ENCODE data around the gene SWSAP1.
"Not testable (repeated sequence)": the region's sequence is repeated elsewhere in the genome, so short reads cannot be mapped to it uniquely, and the experiment has no call there.

SWSAP1 gene

DNA sequence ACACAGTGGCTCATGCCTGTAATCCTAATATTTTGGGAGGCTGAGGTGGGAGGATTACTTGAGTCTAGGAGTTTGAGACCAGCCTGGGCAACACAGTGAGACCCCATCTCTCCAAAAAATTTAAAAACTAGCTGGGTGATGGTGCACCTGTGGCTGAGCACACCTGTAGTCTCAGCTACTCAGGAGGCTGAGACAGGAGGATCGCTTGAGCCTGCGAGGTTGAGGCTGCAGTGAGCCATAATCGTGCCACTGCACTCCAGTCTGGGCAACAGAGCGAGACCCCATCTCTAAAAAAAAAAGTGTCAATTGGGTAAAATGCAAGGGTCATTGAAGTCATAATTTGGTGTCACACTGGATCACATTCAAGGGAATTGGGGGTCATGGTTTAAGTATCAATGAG, 20.4 kb upstream of the SWSAP1 start:
- in situ Hi-C loops (cut with MboI; ENCODE audit: low sequenced_read_pairs), result not testable (repeated sequence)

DNA sequence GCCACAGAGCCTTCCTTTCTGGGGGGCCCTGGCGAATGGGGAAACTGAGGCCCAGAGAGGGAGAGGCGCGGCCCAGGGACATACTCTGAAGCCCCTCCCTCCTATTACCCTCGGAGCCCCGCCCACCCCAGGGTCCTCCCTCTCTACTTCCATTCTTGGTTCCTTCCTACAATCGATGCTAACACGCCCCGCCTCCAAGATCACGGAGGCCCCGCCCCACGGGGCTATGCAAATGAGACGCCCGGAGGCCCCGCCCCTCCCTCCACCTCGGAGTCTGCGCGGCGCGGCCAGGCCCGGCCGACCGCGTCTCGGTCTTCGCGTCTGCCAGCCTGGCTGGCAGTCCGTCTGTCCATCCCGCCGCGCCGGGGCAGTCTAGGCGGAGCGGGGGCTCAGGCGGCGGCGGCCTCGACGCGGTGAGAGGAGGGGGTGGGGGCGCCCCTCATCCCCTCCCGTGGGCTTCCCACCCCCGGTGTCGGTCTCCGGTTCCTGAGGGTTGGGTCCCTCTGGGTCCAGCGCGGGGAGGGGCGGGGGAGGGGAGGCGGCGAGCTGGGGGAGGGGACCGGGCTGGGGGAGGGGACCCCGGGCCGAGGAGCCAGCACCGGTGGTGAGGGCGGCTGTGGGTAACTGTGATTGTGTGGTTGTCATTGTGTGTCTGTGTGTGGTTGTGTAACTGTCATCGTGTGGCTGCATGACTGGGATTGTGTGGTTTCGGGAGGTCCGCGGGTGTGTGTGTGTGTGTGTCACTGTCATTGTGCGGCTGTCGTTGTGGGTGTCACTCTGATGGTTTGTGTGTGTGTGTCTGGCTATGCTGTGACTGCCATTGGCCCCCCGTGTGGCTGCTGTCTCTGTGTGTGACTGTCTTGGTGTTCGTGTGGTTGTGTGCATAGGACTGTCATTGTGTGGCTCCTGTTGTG, 19.0 kb upstream of the SWSAP1 start, which contains the start of gene PLPPR2:
TSS of gene PLPPR2 (plus strand) at position 273 of the 914 bp plus-strand sequence. CDS start 2,242 bp downstream, outside the sequence.
- in situ Hi-C loops (cut with MboI; ENCODE audit: low sequenced_read_pairs), result no loop called here

DNA sequence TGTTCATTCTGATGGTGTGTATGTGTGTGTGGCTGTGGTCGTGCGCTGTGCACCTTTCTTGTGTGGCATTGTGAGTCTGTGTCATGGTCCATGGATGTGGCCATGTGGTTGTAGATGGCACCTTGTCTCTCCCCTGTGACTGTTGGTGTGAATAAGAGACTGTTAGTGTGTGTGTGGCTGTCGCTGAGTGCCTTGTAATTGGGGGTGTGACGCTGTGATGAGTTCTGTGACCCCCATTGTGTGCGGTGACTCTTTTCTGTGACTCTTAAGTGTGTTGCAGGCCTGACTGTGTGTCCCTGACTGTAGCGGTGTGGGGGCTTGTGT, 18.4 kb upstream of the SWSAP1 start:
- in situ Hi-C loops (cut with MboI; ENCODE audit: low sequenced_read_pairs), result no loop called here

DNA sequence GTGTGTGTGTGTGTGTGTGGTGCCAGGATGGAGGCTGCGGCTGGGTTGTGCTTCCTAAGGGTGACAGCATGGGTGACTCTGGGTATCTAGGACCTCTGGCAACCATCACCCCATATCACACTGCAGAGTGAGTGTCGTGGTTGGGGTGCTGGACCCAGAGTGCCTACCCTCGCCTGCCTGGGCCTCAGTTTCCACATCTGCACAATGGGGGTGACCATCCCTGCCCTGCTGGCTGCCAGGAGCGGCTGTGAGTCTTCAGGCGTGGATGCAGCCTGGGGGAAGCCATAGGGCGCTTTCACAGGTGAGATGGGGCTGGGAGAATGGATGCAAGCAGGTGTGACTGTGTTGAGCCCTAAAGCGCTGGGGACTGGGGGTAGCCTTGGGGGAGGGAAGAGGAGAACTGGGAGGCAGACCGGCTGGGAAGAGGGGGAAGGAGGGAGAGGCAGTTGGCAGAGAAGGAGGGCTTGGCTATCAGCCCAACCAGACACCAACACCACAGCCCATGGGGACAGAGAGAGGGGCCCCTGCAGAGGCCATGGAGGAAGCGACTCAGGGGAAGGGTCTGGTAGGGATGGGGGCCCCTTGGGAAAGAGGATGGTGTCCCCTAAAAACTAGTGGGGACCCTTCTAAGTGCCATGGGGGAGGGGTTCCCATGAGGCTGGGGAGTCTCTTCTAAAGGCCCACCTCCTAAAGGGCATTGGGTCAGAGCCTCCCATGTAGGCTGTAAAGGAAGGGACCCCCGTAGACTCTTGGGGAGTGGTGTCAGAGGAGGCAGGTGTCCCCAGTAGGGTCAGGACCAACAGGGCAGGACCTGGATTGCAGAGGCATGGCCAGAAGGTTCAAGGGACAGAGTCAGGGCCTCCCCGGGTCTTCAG, 17.6 kb upstream of the SWSAP1 start:
- in situ Hi-C loops (cut with MboI; ENCODE audit: low sequenced_read_pairs), result no loop called here

DNA sequence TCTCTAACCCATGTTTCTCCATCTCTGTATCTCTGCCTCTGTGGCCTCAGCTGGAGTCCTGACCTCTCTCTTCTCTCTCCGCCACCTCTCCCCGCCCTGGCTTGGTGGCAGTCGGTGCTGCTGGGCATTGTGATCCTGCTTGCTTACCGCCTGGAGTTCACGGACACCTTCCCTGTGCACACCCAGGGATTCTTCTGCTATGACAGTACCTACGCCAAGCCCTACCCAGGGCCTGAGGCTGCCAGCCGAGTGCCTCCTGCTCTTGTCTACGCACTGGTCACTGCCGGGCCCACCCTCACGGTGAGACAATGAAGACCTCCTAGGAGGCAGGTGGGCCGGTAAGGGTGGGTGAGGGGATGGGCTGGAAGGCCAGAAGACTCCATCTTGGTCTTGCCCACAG, 15.0 kb upstream of the SWSAP1 start:
- in situ Hi-C loops (cut with MboI; ENCODE audit: low sequenced_read_pairs), result no loop called here

DNA sequence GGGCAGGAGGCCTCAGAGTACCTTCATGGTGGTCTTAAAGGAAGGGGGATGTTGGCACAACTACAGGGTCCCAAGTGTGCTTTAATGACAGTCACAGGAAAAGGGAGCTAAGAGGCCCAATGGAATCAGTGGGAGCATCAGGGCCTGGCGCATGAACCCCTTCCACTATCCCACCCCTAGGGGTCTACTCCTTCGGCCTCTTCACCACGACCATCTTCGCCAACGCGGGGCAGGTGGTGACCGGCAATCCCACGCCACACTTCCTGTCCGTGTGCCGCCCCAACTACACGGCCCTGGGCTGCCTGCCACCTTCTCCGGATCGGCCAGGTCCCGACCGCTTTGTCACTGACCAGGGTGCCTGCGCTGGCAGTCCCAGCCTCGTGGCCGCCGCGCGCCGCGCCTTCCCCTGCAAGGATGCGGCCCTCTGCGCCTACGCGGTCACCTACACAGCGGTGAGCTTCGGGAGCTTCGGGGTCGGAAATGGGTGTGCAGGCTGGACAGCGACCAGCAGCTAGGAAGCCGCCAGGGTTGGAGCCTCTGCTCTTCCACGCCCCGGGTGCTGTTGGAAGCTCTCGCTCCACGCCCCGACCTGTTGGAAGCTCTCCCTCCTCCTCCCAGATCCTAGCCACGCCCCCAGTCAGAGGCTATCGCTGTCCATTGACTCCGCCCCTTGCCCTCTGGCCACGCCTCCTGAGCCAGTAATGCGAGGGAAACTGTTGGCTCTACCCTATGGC, 13.3 kb upstream of the SWSAP1 start:
- in situ Hi-C loops (cut with MboI; ENCODE audit: low sequenced_read_pairs), result no loop called here

DNA sequence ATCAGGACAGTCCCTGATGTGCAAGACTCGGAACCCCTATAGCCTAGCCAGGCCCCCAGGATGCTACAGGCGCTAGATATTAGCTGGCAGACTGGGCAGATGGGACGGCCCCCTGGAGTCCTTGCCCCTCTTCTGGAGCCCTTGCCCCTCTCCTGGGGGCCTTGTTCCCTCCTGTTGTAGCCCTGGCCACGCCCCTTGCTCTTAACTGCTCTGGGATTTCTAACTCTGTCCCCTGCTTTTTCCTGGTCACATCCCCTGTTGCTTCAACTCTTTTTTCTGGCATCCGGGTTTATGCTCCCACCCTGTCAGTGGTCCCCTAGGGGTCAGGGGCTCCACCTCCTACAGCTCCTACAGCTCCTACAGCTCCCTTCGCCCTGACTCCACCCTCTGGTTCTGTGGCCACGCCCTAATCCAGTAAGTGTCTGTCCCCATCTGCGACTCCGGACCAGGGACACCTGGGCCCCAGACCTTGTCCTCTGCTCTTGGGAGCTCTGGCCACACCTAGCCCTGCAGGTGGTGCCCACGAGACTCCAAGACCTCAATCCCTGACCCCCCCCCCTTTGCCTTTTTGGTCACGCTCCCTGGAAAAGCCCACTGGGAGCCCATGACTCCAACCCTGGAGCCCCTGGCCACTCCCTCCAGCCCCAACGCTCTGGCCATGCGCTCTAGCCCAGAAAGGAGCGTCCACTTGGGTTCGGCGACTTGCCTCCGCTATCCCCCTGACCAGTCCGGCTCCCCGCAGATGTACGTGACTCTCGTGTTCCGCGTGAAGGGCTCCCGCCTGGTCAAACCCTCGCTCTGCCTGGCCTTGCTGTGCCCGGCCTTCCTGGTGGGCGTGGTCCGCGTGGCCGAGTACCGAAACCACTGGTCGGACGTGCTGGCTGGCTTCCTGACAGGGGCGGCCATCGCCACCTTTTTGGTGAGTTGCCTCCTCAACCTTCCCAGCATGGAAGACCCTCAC, 12.4 kb upstream of the SWSAP1 start:
- in situ Hi-C loops (cut with MboI; ENCODE audit: low sequenced_read_pairs), result no loop called here

DNA sequence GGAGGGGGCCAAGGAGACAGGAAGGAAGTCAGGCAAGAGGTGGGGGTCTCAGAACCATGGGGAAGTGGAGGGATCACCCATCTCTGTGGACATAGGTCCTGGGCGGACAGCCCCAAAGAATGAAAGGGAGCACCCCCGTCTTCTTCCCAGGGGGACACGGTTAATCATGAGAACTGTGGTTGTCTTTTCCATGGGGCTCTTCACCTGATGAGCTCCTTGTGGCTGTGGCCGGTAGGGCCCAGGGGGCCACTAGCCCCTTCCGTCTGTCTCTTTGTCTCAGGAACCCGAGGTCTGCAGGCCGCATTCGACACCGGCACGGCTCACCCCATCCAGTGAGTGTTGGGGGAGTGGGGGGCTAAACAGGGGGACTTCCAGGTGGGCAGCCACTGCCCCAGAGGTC, 10.6 kb upstream of the SWSAP1 start:
- in situ Hi-C loops (cut with MboI; ENCODE audit: low sequenced_read_pairs), result no loop called here

DNA sequence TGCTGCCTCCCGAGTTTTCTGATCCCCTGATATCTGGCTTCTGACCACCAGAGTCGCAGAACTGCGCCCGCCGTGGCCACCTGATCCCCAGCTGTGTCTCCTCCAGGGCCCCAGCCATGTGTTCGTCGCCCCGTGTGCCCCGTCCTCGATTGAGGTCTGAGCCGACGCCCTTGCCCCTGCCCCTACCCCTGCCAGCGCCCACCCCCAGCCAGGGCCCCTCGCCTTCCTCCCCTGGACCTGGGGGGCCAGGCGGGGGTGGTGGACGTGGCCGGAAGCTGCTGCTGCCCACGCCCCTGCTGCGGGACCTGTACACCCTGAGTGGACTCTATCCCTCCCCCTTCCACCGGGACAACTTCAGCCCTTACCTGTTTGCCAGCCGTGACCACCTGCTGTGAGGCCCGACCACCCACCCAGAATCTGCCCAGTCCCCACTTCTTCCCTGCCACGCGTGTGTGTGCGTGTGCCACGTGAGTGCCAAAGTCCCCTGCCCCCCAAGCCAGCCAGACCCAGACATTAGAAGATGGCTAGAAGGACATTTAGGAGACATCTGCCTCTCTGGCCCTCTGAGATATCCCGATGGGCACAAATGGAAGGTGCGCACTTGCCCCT, 10.1 kb upstream of the SWSAP1 start:
- in situ Hi-C loops (cut with MboI; ENCODE audit: low sequenced_read_pairs), result no loop called here

DNA sequence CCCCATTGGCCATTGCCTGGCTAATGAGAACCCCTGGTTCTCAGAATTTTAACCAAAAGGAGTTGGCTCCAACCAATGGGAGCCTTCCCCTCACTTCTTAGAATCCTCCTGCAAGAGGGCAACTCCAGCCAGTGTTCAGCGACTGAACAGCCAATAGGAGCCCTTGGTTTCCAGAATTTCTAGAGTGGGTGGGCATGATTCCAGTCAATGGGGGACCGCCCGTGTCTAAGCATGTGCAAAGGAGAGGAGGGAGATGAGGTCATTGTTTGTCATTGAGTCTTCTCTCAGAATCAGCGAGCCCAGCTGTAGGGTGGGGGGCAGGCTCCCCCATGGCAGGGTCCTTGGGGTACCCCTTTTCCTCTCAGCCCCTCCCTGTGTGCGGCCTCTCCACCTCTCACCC, 9.5 kb upstream of the SWSAP1 start:
- in situ Hi-C loops (cut with MboI; ENCODE audit: low sequenced_read_pairs), result no loop called here

DNA sequence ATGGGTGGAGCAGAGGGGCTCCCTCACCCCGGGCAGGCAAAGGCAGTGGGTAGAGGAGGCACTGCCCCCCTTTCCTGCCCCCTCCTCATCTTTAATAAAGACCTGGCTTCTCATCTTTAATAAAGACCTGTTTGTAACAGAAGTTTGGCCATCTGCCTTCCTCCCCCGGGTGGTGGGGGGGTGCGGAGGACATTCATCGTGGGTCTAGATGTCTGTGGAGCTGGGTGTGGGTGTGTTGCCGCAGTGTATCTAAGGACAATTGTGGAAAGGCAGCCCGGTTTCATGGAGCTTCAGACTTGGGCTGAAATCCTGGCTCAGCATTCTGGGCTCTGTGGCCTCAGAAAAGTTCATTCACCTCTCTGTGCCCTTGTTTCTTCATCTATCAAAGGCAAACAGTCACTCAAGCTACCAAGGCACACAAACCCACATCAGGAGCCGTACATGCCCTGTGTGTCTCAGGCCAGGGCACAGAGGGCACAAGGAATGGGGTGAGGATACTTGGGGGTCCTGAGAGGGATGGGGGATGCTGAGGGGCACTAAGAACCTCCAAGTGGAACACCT, 8.8 kb upstream of the SWSAP1 start:
- in situ Hi-C loops (cut with MboI; ENCODE audit: low sequenced_read_pairs), result no loop called here

DNA sequence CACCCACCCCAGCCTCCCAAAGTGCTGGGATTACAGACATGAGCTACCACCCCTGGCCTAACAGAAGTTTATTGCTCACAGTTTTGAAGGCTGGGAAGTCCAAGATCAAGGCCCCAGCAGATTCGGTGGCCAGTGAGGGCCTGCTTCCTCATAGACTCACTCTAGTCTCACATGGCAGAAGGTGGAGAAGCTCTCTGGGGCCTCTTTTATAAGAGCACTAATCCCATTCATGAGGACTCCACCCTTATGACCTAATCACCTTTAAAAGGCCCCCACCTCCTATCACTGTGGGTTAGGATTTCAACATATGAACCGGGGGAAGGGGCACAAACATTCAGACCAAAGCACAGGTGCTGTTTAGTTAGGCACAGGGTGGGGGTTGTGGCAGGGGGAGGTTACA, 6.9 kb upstream of the SWSAP1 start:
- in situ Hi-C loops (cut with MboI; ENCODE audit: low sequenced_read_pairs), result no loop called here

DNA sequence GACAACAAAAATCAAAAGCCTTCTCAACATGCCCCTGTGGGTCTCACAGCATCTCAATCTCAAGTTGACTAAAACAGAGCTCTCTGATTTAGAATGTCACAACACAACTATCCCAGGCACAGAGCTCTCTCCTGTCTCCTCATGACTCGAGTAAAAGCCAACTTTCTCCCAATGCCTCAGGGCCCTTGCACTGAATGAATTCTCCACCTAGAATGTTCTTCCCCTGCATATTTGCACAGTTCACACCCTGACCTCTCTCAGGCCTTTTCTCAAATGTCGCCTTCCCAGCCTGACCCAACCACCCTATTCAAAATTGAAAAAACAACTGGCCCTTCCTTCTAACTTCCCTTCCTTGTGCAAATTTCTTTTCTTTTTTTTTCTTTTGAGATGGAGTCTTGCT, 3.7 kb upstream of the SWSAP1 start:
- in situ Hi-C loops (cut with MboI; ENCODE audit: low sequenced_read_pairs), result no loop called here

DNA sequence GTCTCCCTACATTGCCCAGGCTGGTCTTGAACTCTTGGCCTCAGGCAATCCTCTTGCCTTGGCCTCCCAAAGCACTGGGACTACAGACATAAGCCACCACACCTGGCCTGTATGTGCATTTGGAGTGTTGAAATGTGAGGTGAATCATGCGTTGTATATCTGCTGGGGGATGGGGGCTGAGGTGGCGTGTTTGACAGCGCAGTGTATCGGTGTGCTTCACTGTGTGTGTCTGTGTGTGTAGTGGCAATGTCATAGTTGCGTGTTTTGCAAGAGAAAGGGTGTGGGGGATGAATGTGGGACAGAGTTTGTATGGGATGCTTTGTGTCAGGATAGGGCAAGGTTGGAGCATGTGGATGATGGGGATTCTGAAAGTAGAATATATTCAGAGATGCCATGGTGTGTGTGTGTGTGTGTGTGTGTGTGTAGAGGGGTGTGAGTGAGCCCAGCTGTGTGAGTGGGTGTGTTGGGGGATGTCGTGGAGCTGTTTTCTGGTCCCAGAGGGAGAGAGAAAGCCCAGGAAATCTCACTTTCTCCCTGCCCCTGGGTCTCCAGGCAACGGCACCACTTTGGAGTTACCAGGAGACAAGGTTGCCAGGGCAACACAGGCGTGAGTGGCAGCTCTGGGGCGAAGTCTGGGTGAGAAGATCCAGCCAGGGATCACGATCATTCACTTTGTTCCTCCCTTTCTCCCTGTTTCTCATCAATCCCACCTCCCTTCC, 1.1 kb upstream of the SWSAP1 start:
- in situ Hi-C loops (cut with MboI; ENCODE audit: low sequenced_read_pairs), result no loop called here

DNA sequence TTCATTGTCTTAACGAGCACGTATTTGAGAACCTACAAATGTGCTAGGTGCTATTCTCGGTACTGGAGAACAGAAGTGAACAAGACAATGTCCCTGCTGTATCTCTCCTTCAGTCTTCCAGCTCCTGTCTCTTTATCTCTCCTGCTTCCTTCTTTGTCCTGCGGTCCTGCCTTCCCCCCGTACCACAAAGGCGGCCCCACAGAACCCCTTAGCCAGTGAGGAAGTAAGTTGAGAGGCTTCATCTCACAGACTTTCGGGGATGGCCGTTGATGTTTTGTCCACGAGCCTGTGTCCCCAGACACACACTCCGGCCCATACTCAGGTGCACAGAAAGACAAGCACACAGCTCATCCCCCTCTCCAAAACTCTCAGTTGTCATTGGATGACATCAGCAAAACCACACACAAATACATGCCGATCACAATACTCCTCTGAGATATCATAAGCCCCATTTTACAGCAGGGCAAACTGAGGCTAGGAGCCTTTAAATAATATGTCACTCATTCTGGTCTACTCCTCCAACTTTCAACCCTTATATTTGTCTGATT, 507 bp upstream of the SWSAP1 start:
- in situ Hi-C loops (cut with MboI; ENCODE audit: low sequenced_read_pairs), result no loop called here

DNA sequence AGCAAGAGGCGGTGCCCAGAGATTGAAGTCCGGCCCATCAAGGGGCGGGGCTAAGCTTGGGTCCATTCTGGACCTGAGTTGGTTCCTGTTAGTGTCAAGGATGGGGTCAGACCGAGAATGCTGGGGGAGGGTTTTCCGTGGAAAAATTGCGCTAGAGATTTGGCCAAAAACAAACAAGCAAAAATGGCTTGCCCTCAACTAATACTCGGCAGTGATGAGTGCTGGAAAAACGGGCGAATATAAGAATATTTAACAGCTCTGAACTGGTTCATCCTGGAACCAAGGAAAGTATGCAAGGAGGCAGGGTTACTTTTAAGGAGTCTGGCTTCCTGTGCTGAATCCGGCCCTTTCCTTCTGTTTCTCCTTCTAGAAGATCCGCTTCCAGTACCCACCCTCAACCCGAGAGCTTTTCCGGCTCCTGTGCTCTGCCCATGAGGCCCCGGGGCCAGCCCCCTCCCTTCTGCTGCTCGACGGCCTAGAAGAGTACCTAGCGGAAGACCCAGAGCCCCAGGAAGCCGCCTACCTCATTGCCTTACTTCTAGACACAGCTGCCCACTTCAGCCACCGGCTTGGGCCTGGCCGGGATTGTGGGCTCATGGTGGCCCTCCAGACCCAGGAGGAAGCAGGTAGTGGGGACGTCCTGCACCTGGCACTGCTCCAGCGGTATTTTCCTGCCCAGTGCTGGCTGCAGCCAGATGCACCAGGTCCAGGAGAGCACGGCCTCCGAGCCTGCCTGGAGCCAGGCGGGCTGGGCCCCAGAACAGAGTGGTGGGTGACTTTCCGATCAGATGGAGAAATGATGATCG, 880 bp downstream of the SWSAP1 start:
- in situ Hi-C loops (cut with MboI; ENCODE audit: low sequenced_read_pairs), result no loop called here

DNA sequence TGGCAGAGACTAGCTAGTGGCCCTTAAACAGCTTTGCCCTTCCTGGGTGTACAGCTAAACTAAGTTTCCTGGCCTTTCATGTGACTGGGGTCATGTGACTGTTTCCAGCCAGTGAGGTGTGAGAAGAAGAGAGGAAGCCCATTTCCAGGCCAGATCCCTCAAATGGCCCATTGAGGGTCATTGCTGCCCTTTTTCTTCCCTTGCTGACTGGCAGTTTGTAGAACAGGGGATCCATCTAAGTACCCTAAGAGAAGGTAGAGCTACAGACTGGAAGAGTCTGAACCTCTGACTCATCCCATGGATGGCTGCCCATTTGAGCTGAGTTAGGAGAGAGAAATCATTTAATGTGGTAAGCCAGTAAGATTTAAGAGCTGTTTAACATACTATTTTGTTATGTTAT, 2.8 kb downstream of the SWSAP1 start:
- in situ Hi-C loops (cut with MboI; ENCODE audit: low sequenced_read_pairs), result no loop called here

DNA sequence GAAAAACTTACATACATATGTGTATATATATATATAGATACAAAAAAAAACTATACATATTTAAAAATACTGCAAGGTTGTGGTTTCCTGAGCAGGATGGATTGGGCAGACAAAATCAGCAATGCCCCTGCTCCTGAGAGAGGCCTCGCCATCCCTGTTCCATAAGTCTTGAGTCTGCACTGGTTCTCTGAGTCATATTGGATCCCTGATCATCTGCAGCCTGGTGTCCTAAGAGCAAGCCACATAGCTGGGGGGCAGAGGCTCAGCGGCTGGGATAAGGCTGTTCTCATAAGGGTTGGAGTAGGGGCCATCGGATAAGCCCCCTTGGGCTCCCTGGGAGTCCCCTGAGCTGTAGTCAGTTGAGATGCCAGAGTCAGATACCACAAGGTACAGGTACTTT, 3.3 kb downstream of the SWSAP1 start:
- in situ Hi-C loops (cut with MboI; ENCODE audit: low sequenced_read_pairs), result no loop called here
